ENCODE data around the gene LRRC75A. TPM values are rescaled to one million over a fixed set of nuclear protein-coding genes. Genes with fewer than 3 reads are reported as not detected.

The LRRC75A gene
- total and polyA plus RNA-seq, 2 donors (not counting 1 experiment from before 2014, with no cell fraction given), result 0.64 to 3.1 TPM

DNA sequence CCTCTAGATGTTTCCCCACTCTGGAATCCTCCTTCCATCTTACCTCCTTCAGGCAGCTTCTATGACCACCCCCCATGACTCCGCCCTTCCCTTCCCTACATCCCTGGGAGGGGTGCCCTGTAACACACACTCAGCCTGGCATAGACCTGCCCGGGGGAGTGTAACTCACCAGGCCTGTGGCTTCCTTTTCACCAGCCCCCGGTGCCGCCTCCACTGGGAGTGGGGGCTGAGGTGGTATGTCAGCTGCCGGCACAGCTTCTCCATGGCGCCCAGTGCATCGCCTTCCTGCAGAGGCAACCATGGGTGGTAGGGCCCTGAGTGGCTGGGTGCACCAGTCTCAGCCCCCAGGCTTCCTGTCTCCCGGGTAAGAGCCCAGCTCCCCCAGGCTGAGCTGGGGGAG is 44.3 kb downstream of the LRRC75A start:
- Histone ChIP-seq H3K4me3 (replicated peaks in 1 of 4; ENCODE audit: control extremely low read depth in 1 of 4, insufficient read depth in 1 of 4, low read depth in 3 of 4, low read length in 4 of 4) (no peak overlapping the region), H3K36me3 (ENCODE audit: control insufficient read depth, insufficient read depth, low read length) (peaks cover 24% of the 10 kb centered on the region), H3K4me2 (ENCODE audit: extremely low read depth, insufficient read depth, low read length) (no peak overlapping the region), H3K27ac (ENCODE audit: insufficient read depth, low read length) (no peak overlapping the region), H2AFZ (ENCODE audit: low read length) (no peak overlapping the region), H4K20me1 (ENCODE audit: control insufficient read depth, extremely low read depth, insufficient read depth, low read length) (peaks cover 1% of the 10 kb centered on the region), H3K27me3 (ENCODE audit: control insufficient read depth, insufficient read depth, low read length) (no peaks in the 10 kb centered on the region), H3K79me2 (ENCODE audit: control insufficient read depth, insufficient read depth, low read length) (peaks cover 15% of the 10 kb centered on the region), H3K4me1 (ENCODE audit: control insufficient read depth, extremely low read depth, insufficient read depth, low read length) (peaks cover 2% of the 10 kb centered on the region), H3K9ac (ENCODE audit: insufficient read depth, low read length) (no peak overlapping the region), H3K9me3 (ENCODE audit: control insufficient read depth, insufficient read depth, low read depth, low read length) (no peaks in the 10 kb centered on the region)
- no peak for TF ChIP-seq EZH2 (IDR thresholded peaks at IDR 0.05; ENCODE audit: low read length, missing control alignments)
- no peak for DNase-seq (ENCODE audit: low read depth in 2 of 2)

DNA sequence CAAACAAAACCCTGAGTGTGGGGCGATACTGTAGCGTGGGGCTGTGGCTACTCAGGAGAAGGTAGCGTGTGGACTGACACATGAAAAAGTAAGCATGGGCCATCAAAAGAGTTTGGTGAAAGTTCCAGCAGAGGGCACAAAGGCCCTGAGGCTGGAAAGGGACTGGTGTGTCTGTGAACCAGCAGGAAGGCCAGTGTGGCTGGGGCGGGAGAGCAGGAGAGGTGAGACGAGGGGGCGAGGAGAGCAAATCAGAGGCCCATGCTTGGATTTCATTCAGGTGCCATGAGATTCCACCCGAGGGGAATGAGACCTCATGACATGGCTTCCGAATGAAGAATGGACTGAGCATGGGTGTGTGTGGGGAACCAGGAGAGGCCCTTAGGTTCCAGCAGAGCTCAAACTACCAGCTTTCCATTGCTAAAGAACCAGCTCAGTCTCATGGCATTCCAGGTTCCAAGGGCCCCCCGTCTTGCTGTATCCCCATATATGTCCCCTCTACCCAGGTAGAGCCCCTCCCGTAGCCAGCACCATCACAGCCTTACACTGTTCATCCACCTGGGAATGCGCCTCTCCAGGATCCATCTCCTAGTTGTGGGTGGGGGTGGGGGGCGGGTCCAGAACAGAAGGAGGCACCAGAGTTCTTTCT is 45.5 kb downstream of the LRRC75A start:
- H3K9ac ChIP-seq (ENCODE audit: insufficient read depth, low read length), result no peak overlapping the region
- no peak for DNase-seq (ENCODE audit: low read depth in 2 of 2)
- H3K79me2 ChIP-seq (ENCODE audit: control insufficient read depth, insufficient read depth, low read length), result peaks cover 27% of the 10 kb centered on the region
- peaks cover 8% of the 10 kb centered on the region for H4K20me1 ChIP-seq (ENCODE audit: control insufficient read depth, extremely low read depth, insufficient read depth, low read length)
- H3K4me1 ChIP-seq (ENCODE audit: control insufficient read depth, extremely low read depth, insufficient read depth, low read length), result peaks cover 6% of the 10 kb centered on the region
- TF ChIP-seq, protein P1, sequence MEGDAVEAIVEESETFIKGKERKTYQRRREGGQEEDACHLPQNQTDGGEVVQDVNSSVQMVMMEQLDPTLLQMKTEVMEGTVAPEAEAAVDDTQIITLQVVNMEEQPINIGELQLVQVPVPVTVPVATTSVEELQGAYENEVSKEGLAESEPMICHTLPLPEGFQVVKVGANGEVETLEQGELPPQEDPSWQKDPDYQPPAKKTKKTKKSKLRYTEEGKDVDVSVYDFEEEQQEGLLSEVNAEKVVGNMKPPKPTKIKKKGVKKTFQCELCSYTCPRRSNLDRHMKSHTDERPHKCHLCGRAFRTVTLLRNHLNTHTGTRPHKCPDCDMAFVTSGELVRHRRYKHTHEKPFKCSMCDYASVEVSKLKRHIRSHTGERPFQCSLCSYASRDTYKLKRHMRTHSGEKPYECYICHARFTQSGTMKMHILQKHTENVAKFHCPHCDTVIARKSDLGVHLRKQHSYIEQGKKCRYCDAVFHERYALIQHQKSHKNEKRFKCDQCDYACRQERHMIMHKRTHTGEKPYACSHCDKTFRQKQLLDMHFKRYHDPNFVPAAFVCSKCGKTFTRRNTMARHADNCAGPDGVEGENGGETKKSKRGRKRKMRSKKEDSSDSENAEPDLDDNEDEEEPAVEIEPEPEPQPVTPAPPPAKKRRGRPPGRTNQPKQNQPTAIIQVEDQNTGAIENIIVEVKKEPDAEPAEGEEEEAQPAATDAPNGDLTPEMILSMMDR (conservative IDR thresholded peaks at IDR 0.05 in 1 of 2, IDR thresholded peaks at IDR 0.05 in 1 of 2; ENCODE audit: low read depth in 1 of 2, low read length in 2 of 2), result no peak
- no peak for TF ChIP-seq EZH2 (IDR thresholded peaks at IDR 0.05; ENCODE audit: low read length, missing control alignments)
- H3K36me3 ChIP-seq (ENCODE audit: control insufficient read depth, insufficient read depth, low read length), result peaks cover 35% of the 10 kb centered on the region
- H3K4me3 ChIP-seq (replicated peaks in 1 of 4; ENCODE audit: control extremely low read depth in 1 of 4, insufficient read depth in 1 of 4, low read depth in 3 of 4, low read length in 4 of 4), result no peak overlapping the region
- H2AFZ ChIP-seq (ENCODE audit: low read length), result no peak overlapping the region
- H3K27ac ChIP-seq (ENCODE audit: insufficient read depth, low read length), result no peak overlapping the region
- no peaks in the 10 kb centered on the region for H3K27me3 ChIP-seq (ENCODE audit: control insufficient read depth, insufficient read depth, low read length)
- H3K4me2 ChIP-seq (ENCODE audit: extremely low read depth, insufficient read depth, low read length), result no peak overlapping the region
- H3K9me3 ChIP-seq (ENCODE audit: control insufficient read depth, insufficient read depth, low read depth, low read length), result no peaks in the 10 kb centered on the region

DNA sequence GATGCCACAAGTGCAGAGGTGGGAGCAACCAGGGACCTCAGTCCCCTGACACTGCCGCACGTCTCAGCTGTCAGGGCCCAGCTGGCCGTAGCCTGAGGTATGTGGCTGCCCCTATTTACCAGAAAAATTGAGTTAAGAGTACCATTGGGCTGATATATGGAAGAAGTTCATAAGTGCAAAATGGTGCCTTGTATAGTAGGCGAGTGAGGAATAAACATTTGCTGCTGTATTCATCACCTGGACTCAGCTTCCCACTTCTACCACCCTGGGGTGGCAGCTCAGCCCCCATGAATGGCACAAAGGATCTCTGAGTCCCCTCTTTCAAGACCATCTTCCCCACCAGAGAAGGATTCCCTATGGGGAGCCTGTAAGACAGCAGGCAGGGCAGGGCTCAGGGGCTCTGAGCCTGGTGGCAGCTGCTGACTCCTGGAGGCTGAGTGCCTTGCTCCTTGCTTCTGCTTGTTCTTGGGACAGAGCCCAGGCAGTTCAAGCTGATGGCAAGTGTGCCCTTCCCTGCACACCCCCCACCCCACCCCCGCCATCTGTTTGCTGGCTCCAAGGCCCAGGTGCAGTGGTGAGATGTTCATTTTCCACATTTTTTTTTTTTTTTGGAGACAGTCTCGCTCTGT is 47.6 kb downstream of the LRRC75A start:
- Histone ChIP-seq H3K27ac (ENCODE audit: insufficient read depth, low read length) (no peak overlapping the region), H3K36me3 (ENCODE audit: control insufficient read depth, insufficient read depth, low read length) (peaks cover 38% of the 10 kb centered on the region), H4K20me1 (ENCODE audit: control insufficient read depth, extremely low read depth, insufficient read depth, low read length) (peaks cover 8% of the 10 kb centered on the region), H3K9ac (ENCODE audit: insufficient read depth, low read length) (no peak overlapping the region), H3K27me3 (ENCODE audit: control insufficient read depth, insufficient read depth, low read length) (no peaks in the 10 kb centered on the region), H3K79me2 (ENCODE audit: control insufficient read depth, insufficient read depth, low read length) (peaks cover 48% of the 10 kb centered on the region), H3K4me3 (replicated peaks in 1 of 4; ENCODE audit: control extremely low read depth in 1 of 4, insufficient read depth in 1 of 4, low read depth in 3 of 4, low read length in 4 of 4) (no peak overlapping the region), H3K4me2 (ENCODE audit: extremely low read depth, insufficient read depth, low read length) (no peak overlapping the region), H3K4me1 (ENCODE audit: control insufficient read depth, extremely low read depth, insufficient read depth, low read length) (peaks cover 10% of the 10 kb centered on the region), H2AFZ (ENCODE audit: low read length) (no peak overlapping the region), H3K9me3 (ENCODE audit: control insufficient read depth, insufficient read depth, low read depth, low read length) (no peaks in the 10 kb centered on the region)
- no peak for TF ChIP-seq EZH2 (IDR thresholded peaks at IDR 0.05; ENCODE audit: low read length, missing control alignments)
- TF ChIP-seq, protein P1 (conservative IDR thresholded peaks at IDR 0.05 in 1 of 2, IDR thresholded peaks at IDR 0.05 in 1 of 2; ENCODE audit: low read depth in 1 of 2, low read length in 2 of 2), result no peak
- DNase-seq (ENCODE audit: low read depth in 2 of 2), result peak in 1 of 2 donors; percentile 13
